Tibial artery (tissue), 4 donors: Measurements from ENCODE around the gene CDCA7L.

ENCODE experiments used
- DNase-seq, 2 donors: peaks; one replicate each; pipeline ENCODE4 v3.0.0-alpha.2; 2019
- H3K27ac ChIP-seq, 2 donors: fragments of 200-600 bp; sonication (generic) in 1 of 2; 1 replicate in 1 of 2; 2 replicates in 1 of 2; pipeline ENCODE4 v1.5.1; 2018 to 2019; ENCODE audit warnings: mild to moderate bottlenecking in 1 of 2
- H3K27me3 ChIP-seq, 2 donors: fragments of 200-600 bp; sonication (generic) in 1 of 2; one replicate each; pipeline versions ENCODE4 v1.5.1 to v1.6.0; 2016 to 2019
- H3K36me3 ChIP-seq, 3 donors: fragments of 200-600 bp; sonication (generic) in 2 of 3; one replicate each; pipeline ENCODE4 v1.5.1; 2016 to 2019; ENCODE audit warnings: mild to moderate bottlenecking in 2 of 3
- H3K4me1 ChIP-seq, 4 donors: fragments of 200-600 bp; sonication (generic) in 2 of 4; 1 replicate in 3 of 4; 2 replicates in 1 of 4; pipeline ENCODE4 v1.5.1; 2016 to 2019
- H3K4me3 ChIP-seq, 2 donors: fragments of 200-600 bp; sonication (generic) in 1 of 2; 1 replicate in 1 of 2; 2 replicates in 1 of 2; pipeline ENCODE4 v1.5.1; 2018 to 2019; ENCODE audit warnings: mild to moderate bottlenecking in 2 of 2
- H3K9me3 ChIP-seq, 3 donors: fragments of 200-600 bp; sonication (generic) in 1 of 3; one replicate each; pipeline ENCODE4 v1.5.1; 2016 to 2019
- CTCF ChIP-seq, 2 experiments: fragments of 200-600 bp in 1 of 2; fragments of 450-650 bp in 1 of 2; IDR thresholded peaks; one replicate each; pipeline ENCODE4 v1.5.1; 2017 to 2019; ENCODE audit warnings: antibody characterized with exemption in 2 of 2, mild to moderate bottlenecking in 1 of 2, moderate library complexity in 1 of 2
- intact Hi-C: fragments of 100-400 bp; cut with DNase I; formaldehyde crosslinking; loops from one replicate; pipeline ENCODE4 v1.15.0; 2023; ENCODE audit warnings: low total_unique reads

The CDCA7L gene

GRCh38 chr7:21948887-21949540 is 3.3 kb upstream of the CDCA7L start:
- H3K36me3 ChIP-seq, result no peaks in the 10 kb centered on the region
- no peak overlapping the region for H3K27ac ChIP-seq
- H3K9me3 ChIP-seq, result no peaks in the 10 kb centered on the region
- peaks cover 0 to 18% (median 13%) of the 10 kb centered on the region in 4 donors for H3K4me1 ChIP-seq
- TF ChIP-seq CTCF (IDR thresholded peaks at IDR 0.05), result no peak
- no peak for DNase-seq
- H3K27me3 ChIP-seq, result peaks cover 0 to 9% of the 10 kb centered on the region in 2 donors
- H3K4me3 ChIP-seq, result no peak overlapping the region
- intact Hi-C loops, result no loop called here

GRCh38 chr7:21948364-21948763 is 2.7 kb upstream of the CDCA7L start:
- Histone ChIP-seq H3K4me3 (no peak overlapping the region), H3K9me3 (no peaks in the 10 kb centered on the region), H3K27me3 (peaks cover 0 to 11% of the 10 kb centered on the region in 2 donors), H3K36me3 (no peaks in the 10 kb centered on the region), H3K4me1 (peaks cover 0 to 22% (median 13%) of the 10 kb centered on the region in 4 donors), H3K27ac (no peak overlapping the region)
- DNase-seq, result no peak
- intact Hi-C loops, result no loop called here
- no peak for TF ChIP-seq CTCF (IDR thresholded peaks at IDR 0.05)

GRCh38 chr7:21947946-21948345 is 2.2 kb upstream of the CDCA7L start:
- H3K27ac ChIP-seq, result no peak overlapping the region
- no peak for DNase-seq

GRCh38 chr7:21947056-21947455 is 1.4 kb upstream of the CDCA7L start:
- H3K27ac ChIP-seq, result no peak overlapping the region
- no peaks in the 10 kb centered on the region for H3K9me3 ChIP-seq
- H3K4me1 ChIP-seq, result peaks cover 0 to 22% (median 13%) of the 10 kb centered on the region in 4 donors

More at GRCh38 chr7:21947946-21948345, 2.2 kb upstream of the CDCA7L start:
- peaks cover 0 to 22% (median 13%) of the 10 kb centered on the region in 4 donors for H3K4me1 ChIP-seq
- intact Hi-C loops, result no loop called here
- H3K4me3 ChIP-seq, result no peak overlapping the region
- no peak for TF ChIP-seq CTCF (IDR thresholded peaks at IDR 0.05)
- no peaks in the 10 kb centered on the region for H3K9me3 ChIP-seq
- no peaks in the 10 kb centered on the region for H3K36me3 ChIP-seq
- peaks cover 0 to 12% of the 10 kb centered on the region in 2 donors for H3K27me3 ChIP-seq

GRCh38 chr7:21946222-21946709 is 567 bp upstream of the CDCA7L start:
- DNase-seq, result no peak

More at GRCh38 chr7:21947056-21947455, 1.4 kb upstream of the CDCA7L start:
- DNase-seq, result no peak
- Histone ChIP-seq H3K36me3 (no peaks in the 10 kb centered on the region), H3K4me3 (no peak overlapping the region), H3K27me3 (peaks cover 0 to 14% of the 10 kb centered on the region in 2 donors)
- intact Hi-C loops, result no loop called here
- no peak for TF ChIP-seq CTCF (IDR thresholded peaks at IDR 0.05)

More at GRCh38 chr7:21946222-21946709, 567 bp upstream of the CDCA7L start:
- H3K9me3 ChIP-seq, result no peaks in the 10 kb centered on the region
- intact Hi-C loops, result no loop called here
- peak overlapping the region; percentile 30 to 36 for H3K27ac ChIP-seq
- TF ChIP-seq CTCF (IDR thresholded peaks at IDR 0.05), result no peak
- peak overlapping the region; percentile 53 to 55 for H3K4me3 ChIP-seq
- H3K4me1 ChIP-seq, result peaks cover 0 to 22% (median 13%) of the 10 kb centered on the region in 4 donors
- H3K27me3 ChIP-seq, result peaks cover 0 to 14% of the 10 kb centered on the region in 2 donors
- H3K36me3 ChIP-seq, result no peaks in the 10 kb centered on the region
